Stimulated activated CD4-positive, alpha-beta T cell treated with anti-CD3 and anti-CD28 coated beads, Interleukin-15, amount 100 ng/mL, for 24 hours (primary cell): ENCODE results near the gene MAP3K9.

Experiments
- DNase-seq: peaks from one replicate; pipeline ENCODE4 v3.0.0-alpha.2; 2020

MAP3K9 gene

DNA sequence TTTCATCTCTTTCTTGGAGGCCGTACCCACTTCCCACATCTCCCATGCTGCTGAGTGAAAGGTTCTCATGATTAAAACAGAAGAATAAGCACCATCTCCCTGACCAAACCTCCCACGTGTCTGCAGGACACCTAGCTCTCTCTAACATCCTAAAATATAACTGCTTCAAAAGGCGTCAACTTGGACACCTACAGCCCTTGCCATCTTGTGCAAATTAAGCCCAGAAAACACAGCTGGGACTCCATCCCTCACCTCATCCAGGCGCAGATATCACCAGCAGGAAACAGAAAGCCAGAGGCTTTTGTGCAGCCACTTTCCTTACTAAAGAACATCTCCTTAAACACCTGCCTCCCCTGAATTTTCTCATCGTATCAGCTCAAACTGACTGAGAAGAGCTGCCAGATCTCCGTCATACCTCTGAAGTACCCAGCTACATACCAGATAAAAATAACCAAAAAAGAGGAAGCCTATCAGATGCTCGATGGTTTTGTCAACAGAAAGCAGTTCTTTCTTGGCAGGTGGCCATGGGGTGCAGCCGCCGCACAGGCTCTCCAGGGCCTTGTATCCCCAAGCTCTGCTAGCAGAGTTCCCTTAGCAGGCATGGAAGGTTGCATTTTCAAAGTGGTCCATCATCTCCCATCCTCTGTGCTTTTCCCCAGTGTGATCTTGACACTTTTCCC, 28.8 kb downstream of the MAP3K9 start:
- DNase-seq, result no peak

GRCh38 chr14:70779667-70780066, 29.6 kb downstream of the MAP3K9 start:
- no peak for DNase-seq

DNA sequence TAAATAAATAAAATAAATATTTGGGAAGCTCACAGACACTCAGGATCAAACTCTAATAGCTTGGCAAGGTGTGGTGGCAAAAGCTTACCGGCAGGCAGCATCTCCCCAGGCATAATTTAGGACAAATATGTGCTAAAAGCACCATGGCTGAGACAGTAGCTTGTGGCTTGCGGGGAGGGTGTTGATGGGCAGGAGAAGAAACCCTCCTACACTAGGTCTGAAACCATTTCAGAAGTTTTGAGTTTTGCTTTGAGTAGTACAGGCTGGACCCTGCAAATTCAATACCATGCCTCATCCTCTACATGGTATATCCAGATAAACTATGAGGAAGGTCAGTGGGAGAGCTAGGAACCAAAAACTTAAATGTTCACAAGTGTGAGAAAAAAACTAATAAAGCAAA, 33.1 kb downstream of the MAP3K9 start:
- DNase-seq, result no peak

DNA sequence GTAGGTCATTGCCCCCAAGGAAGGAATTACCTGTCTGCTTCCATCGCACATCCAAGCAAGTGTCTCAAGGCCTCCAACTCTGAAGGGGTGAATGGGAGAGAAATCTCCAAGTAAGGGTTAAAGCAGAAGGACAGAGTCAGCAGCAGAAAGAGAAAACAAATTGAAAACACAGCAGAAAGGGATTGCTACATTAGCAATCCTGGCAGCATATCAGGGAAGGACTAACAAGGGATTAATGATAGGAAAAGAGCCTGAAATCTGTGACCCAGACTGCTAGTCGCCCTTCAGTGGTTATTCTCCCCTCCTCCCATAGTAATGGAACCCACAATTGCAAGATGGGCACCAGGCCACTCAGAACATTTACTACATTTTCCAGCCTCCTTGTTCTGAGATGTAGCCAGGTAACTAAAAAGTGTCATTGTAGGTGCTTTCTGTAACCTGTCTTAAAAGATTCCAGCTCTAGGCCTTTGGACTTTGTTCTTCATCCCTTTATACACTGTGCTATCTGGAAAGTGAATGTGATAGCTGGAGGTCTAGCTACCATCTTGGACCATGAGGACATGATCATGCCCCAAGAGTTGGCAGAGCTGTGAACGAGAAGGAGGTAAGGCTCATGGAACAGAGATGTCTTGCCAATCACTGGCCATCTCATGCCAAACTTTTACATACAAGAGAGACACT, 36.0 kb downstream of the MAP3K9 start:
- DNase-seq, result no peak

GRCh38 chr14:70771781-70772212, 37.5 kb downstream of the MAP3K9 start:
- no peak for DNase-seq

- no peak for DNase-seq
Observed at GRCh38 chr14:70770490-70770889, 38.8 kb downstream of the MAP3K9 start.

GRCh38 chr14:70759398-70759797, 49.9 kb downstream of the MAP3K9 start:
- no peak for DNase-seq

- DNase-seq, result no peak
Observed at GRCh38 chr14:70755655-70756054, 53.7 kb downstream of the MAP3K9 start.

GRCh38 chr14:70754991-70755390, 54.3 kb downstream of the MAP3K9 start:
- DNase-seq, result no peak

- DNase-seq, result no peak
Observed at GRCh38 chr14:70753518-70753953, 55.8 kb downstream of the MAP3K9 start.

DNA sequence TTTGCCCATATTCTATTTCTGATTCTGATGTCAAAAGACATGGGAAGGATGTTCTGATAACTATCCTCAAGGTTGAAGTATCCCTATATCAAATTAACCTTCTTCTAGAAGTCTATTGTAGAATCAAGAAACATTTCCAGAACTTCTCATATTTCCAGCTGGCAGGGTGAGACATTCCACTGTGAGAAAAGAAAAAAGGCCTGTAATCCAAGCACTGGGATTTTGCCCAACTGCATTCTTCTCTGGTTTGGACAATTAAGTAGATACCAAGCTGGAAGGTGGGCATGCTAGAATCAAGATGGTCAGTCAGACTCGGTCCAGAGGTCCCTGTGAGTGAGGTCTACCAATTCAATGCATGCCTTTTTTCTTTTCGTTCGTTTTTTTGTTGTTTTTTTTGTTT, 60.9 kb downstream of the MAP3K9 start:
- DNase-seq, result no peak

DNA sequence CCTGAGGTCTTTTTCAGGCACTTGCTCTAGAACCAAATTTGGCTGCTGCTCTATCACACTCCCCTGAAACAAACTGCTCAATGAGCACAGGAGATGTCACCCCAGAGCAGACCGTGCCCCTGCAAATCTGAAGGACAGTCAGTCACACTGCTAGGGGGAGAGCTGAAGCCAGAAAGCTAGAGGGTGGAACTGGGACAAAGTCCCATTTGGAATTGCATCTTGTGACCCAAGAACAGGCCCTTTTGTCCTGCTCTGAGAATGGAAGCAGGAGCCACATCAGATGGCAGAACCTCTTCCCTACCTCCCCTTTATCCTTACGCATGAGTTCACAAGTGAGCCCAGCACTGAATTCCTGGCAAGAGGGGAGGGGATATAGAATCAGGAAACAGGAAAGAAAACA, 64.7 kb downstream of the MAP3K9 start:
- DNase-seq, result no peak

DNA sequence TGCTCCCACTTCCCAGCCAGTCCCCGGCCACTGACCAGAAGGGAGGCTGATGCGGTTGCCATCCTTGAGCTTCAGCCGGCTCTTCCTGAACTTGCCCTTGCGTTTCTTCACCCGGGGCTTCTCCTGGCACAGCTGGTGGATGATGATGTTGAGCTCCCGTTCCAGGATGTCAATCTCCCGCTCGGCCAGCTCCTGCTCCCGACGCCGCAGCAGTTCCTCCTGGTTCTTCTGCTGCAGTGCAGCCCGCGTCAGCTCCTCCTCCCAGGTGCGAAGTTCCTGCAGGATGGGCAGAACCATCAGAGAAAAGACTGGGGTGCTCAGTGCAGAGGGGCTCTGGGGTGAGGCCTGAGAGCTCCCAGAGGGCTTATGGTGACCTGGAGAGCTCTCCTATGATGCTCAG, 67.0 kb downstream of the MAP3K9 start:
- DNase-seq, result no peak

GRCh38 chr14:70741482-70741881, 67.8 kb downstream of the MAP3K9 start:
- DNase-seq, result no peak

DNA sequence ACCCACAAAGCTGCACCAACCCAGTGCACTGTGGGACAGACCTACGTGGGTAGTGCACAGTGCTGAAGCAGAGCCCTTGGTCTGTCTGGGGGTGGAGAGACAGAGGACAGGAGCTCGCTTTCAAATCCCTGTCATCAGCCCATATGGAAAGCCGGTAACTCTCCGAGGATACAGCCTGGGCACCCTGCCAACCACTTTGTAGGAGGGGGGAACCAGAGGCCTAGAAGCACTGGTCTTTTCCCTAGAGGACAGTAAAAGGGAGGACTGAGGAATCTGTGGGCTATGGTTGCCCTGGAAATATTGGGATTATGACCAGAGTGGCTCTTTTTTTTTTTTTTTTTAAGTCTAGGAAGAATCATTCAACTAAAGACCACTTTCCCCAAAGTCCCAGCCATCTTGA, 74.3 kb downstream of the MAP3K9 start:
- DNase-seq, result no peak

DNA sequence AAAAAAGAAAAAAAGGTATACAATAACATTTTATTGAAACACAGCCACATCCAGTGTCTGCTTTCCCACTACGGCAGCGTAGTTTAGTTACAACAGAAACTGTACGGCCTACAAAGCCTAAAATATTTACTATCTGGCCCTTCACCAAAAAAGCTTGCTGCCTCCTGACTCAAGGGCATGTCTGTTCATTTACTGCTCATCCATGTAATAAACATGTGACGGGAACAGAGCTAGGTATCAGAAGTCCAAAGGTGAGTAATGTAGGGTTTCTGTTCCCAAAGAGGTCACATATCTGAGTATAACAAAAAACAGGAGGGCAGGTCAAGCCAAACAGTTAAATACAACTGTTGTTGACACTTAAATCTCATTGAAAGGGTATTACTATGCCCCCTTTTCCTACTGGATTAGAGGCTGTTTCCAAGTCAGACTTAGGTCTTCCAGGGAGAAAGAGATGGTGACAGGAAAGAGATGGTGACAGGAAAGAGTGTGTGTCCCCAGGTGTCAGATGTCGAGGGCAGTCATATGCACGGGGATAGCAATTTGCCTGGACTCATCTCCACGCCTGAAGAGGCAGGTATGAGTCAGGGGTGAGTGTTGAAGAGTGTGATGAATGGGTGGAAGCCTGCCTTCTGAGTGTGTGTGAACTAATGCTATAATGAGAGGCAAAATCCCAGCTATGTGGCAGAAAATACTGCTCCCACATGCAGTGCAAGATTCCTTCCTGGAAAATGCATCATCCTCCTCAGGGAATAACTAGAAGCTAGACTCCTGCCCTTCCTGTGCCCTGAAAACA, 77.7 kb downstream of the MAP3K9 start:
- no peak for DNase-seq

GRCh38 chr14:70730393-70730792, 78.9 kb downstream of the MAP3K9 start:
- no peak for DNase-seq

DNA sequence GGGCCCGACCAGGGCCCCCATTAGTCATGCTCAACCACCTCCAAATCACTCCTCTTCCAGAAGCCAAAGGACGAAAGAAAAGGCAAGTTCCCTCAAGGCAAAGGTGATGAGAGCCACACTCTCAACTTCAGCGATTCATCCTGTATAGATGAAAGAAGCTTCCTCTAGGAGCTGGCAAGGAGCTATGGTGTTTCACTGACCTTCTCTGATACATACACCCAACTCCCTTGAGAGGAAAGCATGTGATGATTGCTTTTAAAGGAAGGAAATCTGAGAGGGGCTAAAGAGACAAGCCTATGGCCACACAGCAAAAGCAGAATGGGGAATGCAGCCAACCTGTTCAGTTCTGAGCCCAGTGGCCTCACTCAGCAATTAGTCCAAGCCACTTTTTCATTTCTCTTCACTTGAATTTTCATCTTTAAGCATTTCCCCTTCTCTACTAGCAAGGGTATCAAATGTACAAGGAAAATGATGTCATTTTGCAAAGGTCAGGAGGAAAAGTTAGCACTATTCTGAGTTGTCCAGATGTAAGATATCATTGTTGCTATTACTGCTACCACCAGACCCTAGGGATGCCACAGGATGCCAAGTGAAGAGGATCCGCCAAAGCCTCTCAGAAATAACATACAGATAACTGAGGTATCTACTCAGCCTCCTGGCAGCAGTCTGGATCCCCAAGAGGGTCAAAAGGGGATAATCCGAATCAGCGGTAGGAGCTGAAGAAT, 82.5 kb downstream of the MAP3K9 start:
- no peak for DNase-seq

- DNase-seq, result no peak
Observed at GRCh38 chr14:70724944-70725343, 84.4 kb downstream of the MAP3K9 start.

GRCh38 chr14:70724110-70724509, 85.2 kb downstream of the MAP3K9 start:
- DNase-seq, result no peak

- DNase-seq, result no peak
Observed at GRCh38 chr14:70723276-70723675, 86.0 kb downstream of the MAP3K9 start.

DNA sequence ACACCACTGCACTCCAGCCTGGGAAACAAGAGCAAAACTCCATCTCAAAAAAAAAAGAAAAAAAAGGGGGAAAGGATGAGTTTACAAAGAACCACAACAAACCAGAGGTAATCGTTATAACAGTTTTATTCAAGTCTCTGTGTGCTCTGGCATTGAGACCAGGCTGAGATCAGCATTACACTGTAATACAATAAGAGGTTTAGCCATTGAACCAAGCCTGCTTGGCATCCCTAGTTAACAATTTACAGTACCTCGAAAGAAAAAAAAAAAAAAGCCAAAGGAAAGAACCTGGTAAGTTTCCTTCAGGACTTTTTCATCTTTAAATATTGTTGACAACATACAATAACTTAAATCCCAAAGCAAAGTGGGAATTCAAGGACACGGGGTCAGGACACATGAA, 86.9 kb downstream of the MAP3K9 start:
- no peak for DNase-seq

- DNase-seq, result no peak
Observed at GRCh38 chr14:70721542-70721941, 87.8 kb downstream of the MAP3K9 start.
